Prostate gland (tissue), 2 donors: ENCODE results near the gene ACTL8.

Source experiments
- CTCF ChIP-seq, 4 experiments: fragments of 200-600 bp in 2 of 4; fragments of 450-650 bp in 2 of 4; sonication (generic) in 2 of 4; IDR thresholded peaks; 1 replicate in 3 of 4; 2 replicates in 1 of 4; pipeline ENCODE4 v1.5.1; 2016 to 2019; ENCODE audit warnings: antibody characterized with exemption in 4 of 4, mild to moderate bottlenecking in 2 of 4, moderate library complexity in 2 of 4
- POLR2A ChIP-seq: fragments of 450-650 bp; IDR thresholded peaks from one replicate; pipeline ENCODE4 v1.6.1; 2016; ENCODE audit warnings: antibody characterized with exemption, mild to moderate bottlenecking
- POLR2AphosphoS5 ChIP-seq: sonication (generic); formaldehyde crosslinking; IDR thresholded peaks from one replicate; pipeline ENCODE4 v1.6.1; 2017; ENCODE audit warnings: antibody characterized with exemption

- TF ChIP-seq CTCF (IDR thresholded peaks at IDR 0.05) (no peak), POLR2A (no peak), POLR2AphosphoS5 (no peak)
These were observed 61.4 kb downstream of the ACTL8 start for GRCh38 chr1:17816511-17816910.
